ENCODE results near the gene PFKFB4.

PFKFB4 gene

GRCh38 chr3:48556796-48557626 is at the start of gene PFKFB4:
Gene PFKFB4 (minus strand): TSS chr3:48556803. CDS start chr3:48556777, 26 bp downstream.
- DNase-seq, result peak; percentile 95

GRCh38 chr3:48601622-48601994 is 45.0 kb upstream of the PFKFB4 start:
- no peak for DNase-seq

GRCh38 chr3:48600711-48601621 is 44.4 kb upstream of the PFKFB4 start:
- no peak for DNase-seq

- no peak for DNase-seq
These were observed 43.1 kb upstream of the PFKFB4 start for GRCh38 chr3:48599509-48600285.

GRCh38 chr3:48599077-48599501 is 42.5 kb upstream of the PFKFB4 start:
- no peak for DNase-seq

GRCh38 chr3:48598323-48599076 is 41.9 kb upstream of the PFKFB4 start:
- no peak for DNase-seq

GRCh38 chr3:48597408-48597800 is 40.8 kb upstream of the PFKFB4 start:
- no peak for DNase-seq

- no peak for DNase-seq
These were observed 40.2 kb upstream of the PFKFB4 start for GRCh38 chr3:48596676-48597407.

- DNase-seq, result no peak
These were observed 39.6 kb upstream of the PFKFB4 start for GRCh38 chr3:48596157-48596556.

- no peak for DNase-seq
These were observed 39.0 kb upstream of the PFKFB4 start for GRCh38 chr3:48595526-48596121.

GRCh38 chr3:48595075-48595525 is 38.5 kb upstream of the PFKFB4 start, which contains the start of gene COL7A1:
Gene COL7A1 (minus strand): TSS chr3:48595329. CDS start chr3:48595159, 170 bp downstream.
- DNase-seq, result no peak

GRCh38 chr3:48594417-48595049 is 37.9 kb upstream of the PFKFB4 start:
- no peak for DNase-seq

GRCh38 chr3:48593337-48593736 is 36.7 kb upstream of the PFKFB4 start:
- DNase-seq, result no peak

- DNase-seq, result no peak
These were observed 36.0 kb upstream of the PFKFB4 start for GRCh38 chr3:48592519-48593087.

- no peak for DNase-seq
These were observed 35.4 kb upstream of the PFKFB4 start for GRCh38 chr3:48591886-48592518.

GRCh38 chr3:48591436-48591835 is 34.8 kb upstream of the PFKFB4 start:
- no peak for DNase-seq

- no peak for DNase-seq
These were observed 31.6 kb upstream of the PFKFB4 start for GRCh38 chr3:48588230-48588629.

GRCh38 chr3:48587686-48588085 is 31.1 kb upstream of the PFKFB4 start:
- DNase-seq, result no peak

GRCh38 chr3:48585411-48585810 is 28.8 kb upstream of the PFKFB4 start:
- DNase-seq, result no peak

- no peak for DNase-seq
These were observed 28.2 kb upstream of the PFKFB4 start for GRCh38 chr3:48584836-48585235.

Data from NCI-H446 treated with DMSO at 0.1 percent for 48 hours (cell line).